K562 (cell line): ENCODE data around the gene CEP131. TPM values are rescaled to one million over a fixed set of nuclear protein-coding genes. Genes with fewer than 3 reads are reported as not detected.

Source experiments
- ETS2 ChIP-seq: IDR thresholded peaks from 2 replicates; pipeline ENCODE4 v1.6.1; 2016; ENCODE audit warnings: borderline replicate concordance, missing genetic modification characterization, mild to moderate bottlenecking, moderate library complexity, missing compliant biosample characterization; ENCODE audit not compliant: poor library complexity, severe bottlenecking
- FUS ChIP-seq: fragments of 200-400 bp; formaldehyde crosslinking; optimal IDR thresholded peaks from 2 replicates; pipeline ENCODE3; 2017; ENCODE audit warnings: low read depth, low read length
- HDAC8 ChIP-seq: fragments of 450-650 bp; IDR thresholded peaks from 2 replicates; pipeline ENCODE4 v1.6.1; 2016; ENCODE audit warnings: mild to moderate bottlenecking, missing genetic modification characterization, moderate library complexity, missing compliant biosample characterization
- HMG20A ChIP-seq: fragments of 450-650 bp; formaldehyde crosslinking; conservative IDR thresholded peaks from 2 replicates; pipeline ENCODE4 v1.4.0; 2020; ENCODE audit warnings: mild to moderate bottlenecking, mixed read lengths
- HNRNPLL ChIP-seq: fragments of 200-400 bp; formaldehyde crosslinking; IDR thresholded peaks from 2 replicates; pipeline ENCODE4 v1.6.1; 2017; ENCODE audit warnings: low read length, low read depth, mild to moderate bottlenecking; ENCODE audit not compliant: poor library complexity, severe bottlenecking
- MCM5 ChIP-seq: fragments of 450-650 bp; IDR thresholded peaks from 2 replicates; pipeline ENCODE4 v1.6.1; 2016; ENCODE audit warnings: low read depth
- NFYB ChIP-seq: IDR thresholded peaks from 2 replicates; pipeline ENCODE4 v1.6.1; 2011; ENCODE audit warnings: mild to moderate bottlenecking, moderate library complexity; ENCODE audit not compliant: insufficient read length; ENCODE audit errors: extremely low read depth
- PRDM10 ChIP-seq: fragments of 450-650 bp; IDR thresholded peaks from 2 replicates; pipeline ENCODE4 v1.6.1; 2018; ENCODE audit not compliant: partially characterized antibody
- RAD51 ChIP-seq: fragments of 450-650 bp; IDR thresholded peaks from 2 replicates; pipeline ENCODE4 v1.7.1; 2016; ENCODE audit warnings: low read depth, mild to moderate bottlenecking, borderline replicate concordance
- REST ChIP-seq, 2 experiments: fragments of 450-650 bp; formaldehyde crosslinking in 1 of 2; IDR thresholded peaks; 2 replicates each; pipeline versions ENCODE4 v1.4.0 to v1.6.1; 2014 to 2020; ENCODE audit warnings: mild to moderate bottlenecking in 2 of 2, borderline replicate concordance in 1 of 2, low read depth in 1 of 2
- SRSF7 ChIP-seq: fragments of 200-400 bp; formaldehyde crosslinking; optimal IDR thresholded peaks from 2 replicates; pipeline ENCODE3; 2017; ENCODE audit warnings: mild to moderate bottlenecking, low read depth, low read length
- TEAD2 ChIP-seq: fragments of 450-650 bp; IDR thresholded peaks from 2 replicates; pipeline ENCODE4 v1.6.1; 2016; ENCODE audit warnings: missing genetic modification characterization, control low read depth, missing compliant biosample characterization
- THAP12 ChIP-seq: fragments of 250-450 bp; sonication (Bioruptor Pico); IDR thresholded peaks from 2 replicates; pipeline ENCODE4 v1.9.0; 2021; ENCODE audit warnings: mild to moderate bottlenecking, inconsistent platforms
- ZKSCAN8 ChIP-seq: fragments of 200-800 bp; sonication (Bioruptor generic); IDR thresholded peaks from 2 replicates; pipeline ENCODE4 v1.6.1; 2016; ENCODE audit warnings: missing genetic modification characterization, missing compliant biosample characterization
- ZNF431 ChIP-seq: sonication (generic); formaldehyde crosslinking; IDR thresholded peaks from 2 replicates; pipeline ENCODE4 v1.8.0; 2022; ENCODE audit warnings: mild to moderate bottlenecking, missing genetic modification reagents
- polyA plus RNA-seq, 8 experiments: library from polyadenylated mRNA; depleted of rRNA in 4 of 8; stranded (reverse) in 5 of 8; unstranded in 3 of 8; fragments of >200 nt; fragmentation: Nextera tagmentation in 2 of 8; fragmentation: Illumina TruSeq in 1 of 8; extraction: Ambion mirVana in 2 of 8; extraction: Trizol in 1 of 8; gene quantifications; 2 replicates each; pipeline versions ENCODE4 v1.2.1 to v1.2.3, GENCODE V29; 2011 to 2014; ENCODE audit warnings: inconsistent platforms in 1 of 8, missing spikeins in 1 of 8
- total RNA-seq, 7 experiments: library from RNA; depleted of rRNA in 6 of 7; stranded (reverse); fragments of >200 nt in 6 of 7; fragmentation: Illumina TruSeq in 2 of 7; extraction: Trizol in 2 of 7; gene quantifications; 2 replicates each; pipeline versions ENCODE4 v1.2.1 to v1.2.3, GENCODE V29; 2011 to 2021; ENCODE audit warnings: low replicate concordance in 1 of 7

Gene CEP131
- total and polyA plus RNA-seq, 9 of the 15 experiments (the other 6 are each of a cell fraction or from before 2014, with no cell fraction given) = 0.24 to 21.2 (median 2.3) TPM

GRCh38 chr17:81222620-81222905 lies 202 bp downstream of the CEP131 start (continued):
- TF ChIP-seq THAP12 (CRISPR knock-in tag) (0 out of 2 replicates have a peak, but pooled peaks have one; percentile 28), ZNF431 (no peak), TEAD2 (tag) (no peak), MCM5 (no peak), REST (IDR thresholded peaks at IDR 0.05; ENCODE audit: borderline replicate concordance) (no peak), REST (CRISPR knock-in tag; IDR thresholded peaks at IDR 0.05; ENCODE audit: low read depth) (0 out of 2 replicates have a peak, but pooled peaks have one; percentile 46), HMG20A (no peak), SRSF7 (no peak), ETS2 (tag) (no peak), NFYB (no peak), PRDM10 (no peak), HDAC8 (tag) (no peak), RAD51 (no peak), ZKSCAN8 (CRISPR knock-in tag) (no peak), HNRNPLL (no peak), FUS (no peak)
